DMS 273 (cell line): Measurements from ENCODE around the gene ACSM4.
A peak's percentile ranks its signal among the peaks of the same experiment; 100 is the strongest.
"Not testable (repeated sequence)": the region's sequence is repeated elsewhere in the genome, so short reads cannot be mapped to it uniquely, and the experiment has no call there.

ENCODE experiments used
- DNase-seq: peaks from one replicate; lab custom pipeline; 2025; ENCODE audit not compliant: unreplicated experiment; lab: John Stamatoyannopoulos, UW

The ACSM4 gene

DNA sequence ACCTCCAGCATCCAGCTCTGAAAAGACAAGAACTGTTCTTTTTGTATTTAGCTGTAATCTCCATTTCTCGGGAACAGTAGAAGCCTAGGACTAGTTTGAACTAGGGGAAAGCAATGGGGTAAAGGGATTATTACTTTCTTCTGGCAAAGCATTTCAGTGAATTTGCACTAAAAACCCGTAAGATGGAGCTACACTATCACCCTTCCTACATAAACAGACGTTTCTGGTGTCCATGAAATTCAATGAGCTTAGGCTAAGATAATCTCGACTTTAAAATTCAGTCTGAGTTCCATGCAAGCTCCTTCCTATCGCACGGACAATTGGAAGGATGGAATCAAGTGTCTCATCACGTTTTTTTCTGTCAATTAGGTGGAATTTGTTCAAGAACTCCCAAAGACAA, 24.0 kb downstream of the ACSM4 start:
- peak; percentile 14 for DNase-seq

DNA sequence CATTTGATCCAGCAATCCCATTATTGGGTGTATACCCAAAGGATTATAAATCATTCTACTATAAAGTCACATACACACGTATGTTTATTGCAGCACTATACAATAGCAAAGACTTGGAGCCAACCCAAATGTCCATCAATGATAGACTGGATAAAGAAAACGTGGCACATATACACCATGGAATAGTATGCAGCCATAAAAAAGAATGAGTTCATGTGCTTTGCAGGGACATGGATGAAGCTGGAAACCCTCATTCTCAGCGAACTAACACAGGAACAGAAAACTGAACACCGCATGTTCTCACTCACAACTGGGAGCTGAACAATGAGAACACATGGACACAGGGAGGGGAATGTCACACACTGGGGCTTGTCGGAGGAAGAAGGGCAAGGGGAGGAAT, 33.9 kb downstream of the ACSM4 start:
- not testable (repeated sequence) for DNase-seq

DNA sequence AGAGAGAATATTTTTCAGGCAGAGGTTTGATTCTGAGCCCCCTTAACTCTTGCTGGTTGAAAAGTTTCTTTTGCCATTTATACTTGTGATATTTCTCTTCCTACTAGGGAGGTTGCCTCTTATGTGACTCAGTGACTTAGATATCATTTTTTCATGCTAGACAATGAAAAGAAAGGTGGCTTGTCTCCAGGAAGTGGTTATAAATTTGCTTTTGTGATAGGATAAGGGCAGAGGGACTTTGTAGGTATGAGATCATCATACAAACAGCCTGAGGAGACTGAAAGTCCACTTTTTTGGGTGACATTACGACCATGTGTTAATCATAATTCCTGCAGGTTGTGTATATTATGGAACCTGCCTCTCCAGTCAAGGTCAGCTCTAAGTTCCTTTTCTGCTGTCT, 35.8 kb downstream of the ACSM4 start:
- DNase-seq, result no peak

DNA sequence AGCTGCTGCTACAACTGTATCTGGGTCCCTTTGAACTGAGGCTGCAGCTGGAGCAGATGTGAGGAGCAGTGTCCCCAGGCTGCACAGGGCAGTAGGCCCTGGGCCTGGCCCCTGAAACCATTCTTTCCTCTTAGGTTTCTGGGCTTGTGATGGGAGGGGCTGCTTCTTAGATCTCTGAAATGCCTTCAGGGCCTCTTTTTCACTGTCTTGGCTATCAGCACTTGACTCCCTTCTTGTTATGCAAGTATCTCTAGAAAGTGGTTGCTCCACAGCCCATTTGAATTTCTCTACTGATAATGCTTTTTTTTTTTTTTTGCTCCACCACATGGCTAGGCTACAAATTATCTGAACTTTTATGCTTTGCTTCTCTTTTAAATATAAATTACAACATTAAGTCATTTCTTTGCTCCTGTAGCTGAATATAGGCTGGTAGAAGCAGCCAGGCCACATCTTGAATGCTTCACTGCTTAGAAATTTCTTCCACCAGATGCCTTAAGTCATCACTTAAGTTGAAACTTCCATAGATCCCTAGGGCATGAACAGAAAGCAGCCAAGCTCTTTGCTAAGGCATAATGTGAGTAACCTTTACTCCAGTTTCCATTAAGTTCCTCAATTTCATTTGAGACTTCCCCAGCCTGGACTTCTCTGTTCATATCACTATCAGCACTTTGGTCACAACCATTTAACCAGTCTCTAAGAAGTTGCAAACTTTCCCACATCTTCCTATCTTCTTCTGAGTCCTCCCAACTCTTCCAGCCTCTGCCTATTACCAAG, 41.1 kb downstream of the ACSM4 start:
- no peak for DNase-seq

DNA sequence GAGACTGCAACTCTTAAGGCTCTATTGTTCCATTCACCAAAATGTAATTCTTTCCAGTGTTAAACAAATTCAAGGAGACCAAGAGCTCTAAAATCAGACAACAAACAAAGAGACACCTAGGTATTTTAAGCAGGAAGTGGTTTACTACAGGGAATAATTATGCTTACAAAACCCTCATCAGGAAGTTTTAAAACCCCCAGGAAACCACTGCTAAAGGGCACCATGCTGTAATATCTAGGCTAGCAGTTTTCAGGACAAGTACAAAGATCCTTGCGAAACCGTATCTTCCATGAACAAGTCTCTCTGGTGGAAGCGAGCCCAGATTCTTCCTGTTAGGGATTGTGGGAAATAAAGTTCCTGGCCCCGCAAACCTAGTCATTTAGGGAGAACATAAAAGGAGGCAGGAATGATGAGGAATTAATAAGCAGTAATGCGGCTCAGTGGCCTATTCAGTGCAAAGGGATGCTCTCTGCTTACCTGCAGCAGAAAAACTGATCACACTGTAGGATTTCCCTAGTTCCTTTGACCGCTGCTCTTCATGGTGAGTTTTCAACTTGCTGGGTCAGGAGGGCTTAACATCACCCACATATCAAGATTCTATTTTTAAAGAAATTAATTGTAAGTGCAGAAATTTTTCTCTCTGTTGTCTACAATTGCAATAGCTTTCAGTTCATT, 42.8 kb downstream of the ACSM4 start:
- DNase-seq, result no peak

DNA sequence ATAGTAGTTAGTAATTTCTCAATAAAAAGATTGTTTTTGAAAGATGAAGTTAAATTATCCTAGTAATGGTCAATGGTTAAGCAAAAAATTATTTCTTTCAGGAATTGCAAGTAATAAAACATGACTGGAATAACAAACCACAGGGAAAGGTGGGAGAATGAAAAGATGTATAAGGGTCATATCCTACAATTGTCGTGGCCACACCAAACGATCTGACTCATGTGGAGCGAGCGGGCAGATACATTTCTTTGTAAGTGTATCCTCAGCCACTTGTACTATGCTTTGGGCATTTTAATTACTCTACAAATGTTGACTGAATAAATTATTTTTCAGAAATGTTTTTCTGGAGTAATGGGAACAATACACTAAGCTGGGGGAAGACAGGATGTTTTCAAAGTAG, 45.5 kb downstream of the ACSM4 start:
- no peak for DNase-seq

DNA sequence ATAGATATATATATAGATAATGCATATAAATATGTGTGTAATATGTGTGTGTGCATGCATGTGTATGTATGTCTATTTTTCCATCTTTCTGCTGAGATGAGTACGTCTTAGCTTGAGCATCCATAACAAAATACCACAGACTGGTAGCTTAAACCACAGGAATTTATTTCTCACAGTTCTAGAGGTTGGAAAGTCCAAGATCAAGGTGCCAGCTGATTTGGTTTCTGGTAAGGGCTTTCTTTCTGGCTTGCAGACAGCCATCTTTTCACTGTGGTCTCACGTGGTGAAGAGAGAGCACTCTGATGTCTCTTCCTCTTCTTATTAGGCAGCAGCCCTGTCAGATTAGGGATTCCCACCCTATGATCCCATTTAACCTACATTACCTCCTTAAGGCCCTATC, 47.3 kb downstream of the ACSM4 start:
- DNase-seq, result no peak

DNA sequence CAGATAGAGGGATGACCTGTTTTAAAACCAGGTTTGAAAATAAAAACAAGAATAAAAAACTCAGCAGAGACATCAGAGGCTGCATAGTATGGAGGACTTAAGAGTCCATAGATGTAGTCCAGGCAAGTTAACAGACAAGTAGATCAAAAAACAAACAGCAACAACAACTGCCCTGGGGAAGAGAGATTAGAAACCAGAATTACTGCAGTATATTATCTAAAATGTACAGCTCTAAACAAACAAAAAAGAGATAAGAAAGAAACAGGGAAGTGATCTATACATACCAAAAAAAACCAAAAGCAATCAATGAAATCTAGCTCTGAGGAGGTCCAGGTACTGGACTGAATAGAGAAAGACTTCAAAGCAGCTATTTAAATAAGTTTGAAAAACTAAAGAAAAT, 48.8 kb downstream of the ACSM4 start:
- no peak for DNase-seq

DNA sequence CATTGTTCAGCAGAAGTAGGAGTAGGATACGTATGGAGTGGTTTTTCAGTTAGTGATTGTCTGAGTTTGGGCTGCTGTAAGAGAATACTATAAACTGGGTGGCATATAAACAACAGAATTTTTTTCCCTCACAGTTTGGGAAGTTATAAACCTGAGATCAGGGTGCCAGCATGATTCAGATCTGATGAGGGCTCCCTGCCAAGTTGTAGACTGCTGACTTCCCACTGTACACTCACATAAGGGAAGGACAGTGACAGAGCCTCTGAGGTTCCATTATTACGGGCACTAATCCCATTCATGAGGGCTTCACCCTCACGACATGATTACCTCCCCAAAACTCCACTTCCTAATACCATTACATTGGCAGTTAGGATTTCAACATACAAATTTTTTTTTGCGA, 50.7 kb downstream of the ACSM4 start:
- DNase-seq, result peak; percentile 1

DNA sequence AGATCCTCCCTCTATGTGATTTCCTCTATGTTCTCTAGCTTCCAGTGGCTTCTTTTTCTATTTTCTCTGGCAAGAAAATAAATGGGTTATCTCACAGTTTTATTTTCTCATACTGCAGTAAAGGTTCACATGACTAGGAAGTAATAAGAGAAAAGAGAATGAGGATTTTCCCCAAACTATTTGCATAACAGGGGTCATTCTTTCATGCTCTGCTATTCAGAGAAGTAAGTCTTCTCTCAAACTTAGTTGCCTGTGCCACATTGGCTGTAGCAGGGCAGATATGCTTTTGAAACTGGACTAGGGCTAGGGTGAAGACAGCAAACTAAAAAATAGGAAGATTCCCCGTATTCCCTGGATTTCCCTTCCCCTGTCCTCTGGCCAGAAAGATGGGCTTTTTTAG, 57.4 kb downstream of the ACSM4 start:
- no peak for DNase-seq

DNA sequence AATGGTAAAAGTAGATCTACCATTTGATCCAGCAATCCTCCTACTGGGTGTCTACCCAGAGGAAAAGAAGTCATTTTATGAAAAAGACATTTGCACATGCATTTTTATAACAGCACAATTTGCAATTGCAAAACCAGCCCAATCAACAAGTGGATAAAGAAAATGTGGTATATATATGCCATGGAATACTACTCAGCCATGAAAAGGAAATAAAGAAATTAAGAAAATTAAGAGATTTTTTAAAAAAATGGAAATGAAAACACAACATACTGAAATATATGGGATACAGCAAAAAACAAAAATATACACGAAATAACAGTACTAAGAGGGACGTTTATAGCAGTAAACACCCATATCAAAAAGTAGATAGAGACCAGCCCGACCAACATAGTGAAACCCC, 58.9 kb downstream of the ACSM4 start:
- DNase-seq, result no peak

DNA sequence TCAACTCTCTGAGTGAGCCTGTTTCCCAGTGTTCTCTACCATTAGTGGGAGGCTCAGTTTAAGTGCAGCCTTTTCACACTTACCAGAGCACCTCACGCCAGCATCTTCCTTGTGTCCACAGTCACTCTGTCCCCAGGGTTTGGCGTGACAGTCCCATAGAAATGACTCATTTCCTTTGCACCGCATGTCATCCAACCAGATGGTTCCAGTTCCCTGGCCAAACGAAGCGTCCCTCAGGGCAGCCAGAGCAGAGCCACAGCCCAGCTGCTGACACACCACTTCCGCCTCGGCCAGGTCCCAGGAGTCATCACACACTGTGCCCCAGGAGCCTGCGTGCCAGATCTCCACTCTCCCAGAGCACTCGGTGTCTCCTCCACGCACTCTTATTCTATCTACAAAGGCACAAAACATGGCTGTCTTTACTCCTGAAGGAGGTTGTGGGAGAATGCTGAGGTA, 65.4 kb downstream of the ACSM4 start:
- no peak for DNase-seq

DNA sequence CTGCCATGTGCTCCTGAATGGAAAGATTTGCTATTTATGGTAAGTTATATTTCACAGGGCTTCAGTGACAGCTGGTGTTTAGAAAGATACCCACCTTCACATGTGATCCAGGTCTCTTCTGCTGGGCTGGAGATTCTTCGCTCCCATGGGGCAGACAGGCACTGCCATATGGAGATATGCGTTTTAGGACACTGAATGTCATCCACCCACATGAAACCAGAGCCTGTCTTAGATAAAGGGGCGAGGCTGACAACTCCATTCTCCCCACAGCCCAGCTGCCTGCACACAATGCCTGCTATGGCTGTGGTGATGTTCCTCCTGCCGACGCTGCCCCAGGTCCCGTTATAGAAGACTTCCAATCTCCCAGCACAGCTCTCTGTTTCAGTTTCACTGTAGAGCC, 69.4 kb downstream of the ACSM4 start:
- peak; percentile 87 for DNase-seq

DNA sequence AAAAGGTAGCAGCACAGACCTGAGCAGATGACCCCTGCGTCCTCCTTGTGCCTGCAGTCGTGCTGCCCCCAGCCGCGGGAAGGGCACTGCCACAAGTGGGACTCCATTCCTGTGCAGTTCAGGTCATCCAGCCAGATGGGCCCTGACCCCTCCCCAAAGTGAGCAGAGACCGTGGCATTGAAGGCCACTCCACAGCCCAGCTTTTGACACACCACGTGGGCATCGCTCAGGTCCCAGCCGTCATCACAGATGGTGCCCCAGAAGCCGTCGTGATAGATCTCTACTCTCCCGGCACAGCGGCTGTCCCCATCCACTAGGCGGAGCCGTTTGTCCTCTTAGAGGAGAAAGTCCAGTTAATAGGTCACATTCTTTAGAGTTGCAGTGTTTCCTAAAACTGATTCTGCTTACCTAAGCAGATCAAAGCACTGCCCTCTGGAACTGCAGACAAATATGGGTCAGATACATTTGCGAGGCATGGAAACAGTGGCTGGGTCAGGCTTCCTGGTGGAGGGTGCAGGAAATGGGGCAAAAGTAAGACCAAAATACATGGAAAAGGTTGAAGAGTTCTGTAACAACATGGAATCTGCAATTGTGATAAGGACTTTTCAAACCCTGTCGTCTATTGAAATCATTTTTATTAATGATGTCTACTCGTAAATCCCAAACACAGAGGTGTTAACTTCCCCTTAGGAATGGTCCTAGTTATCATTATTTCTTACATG, 70.7 kb downstream of the ACSM4 start:
- DNase-seq, result peak; percentile 53

DNA sequence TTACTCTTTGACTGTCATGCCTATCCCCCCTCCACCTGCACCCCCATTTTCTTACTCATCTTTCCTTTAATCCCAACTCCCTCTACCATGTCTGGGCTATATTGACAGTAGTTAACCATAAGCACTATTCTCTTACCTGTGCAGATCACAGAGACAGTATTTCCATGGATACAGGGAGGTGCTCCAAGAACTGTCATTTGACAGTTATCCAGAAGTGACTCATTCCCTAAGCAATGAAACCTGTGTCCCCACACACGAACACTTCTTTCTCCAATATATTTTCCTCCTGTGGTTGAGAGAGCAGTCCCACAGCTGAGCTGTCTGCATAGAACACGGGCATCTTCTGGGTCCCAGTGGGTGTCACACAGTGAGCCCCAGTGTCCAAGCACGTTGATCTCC, 71.3 kb downstream of the ACSM4 start:
- DNase-seq, result no peak

DNA sequence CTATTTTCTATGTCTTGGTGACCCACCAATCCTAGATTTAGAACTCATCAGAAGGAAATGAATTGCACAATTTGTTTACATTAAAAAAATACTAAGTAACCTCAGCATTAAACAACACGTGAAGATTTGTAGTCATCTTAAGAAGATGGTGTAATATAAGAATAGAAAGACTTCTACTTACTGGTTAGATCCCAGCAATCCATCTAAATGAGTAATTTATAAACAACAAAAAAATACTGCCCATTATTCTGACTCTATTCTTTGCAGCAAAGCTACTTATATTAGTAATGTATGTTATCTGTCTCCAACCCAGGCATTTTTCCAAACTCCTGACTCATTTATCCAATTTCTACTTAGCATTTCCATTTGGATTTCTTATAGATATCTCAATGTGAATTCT, 72.3 kb downstream of the ACSM4 start:
- DNase-seq, result no peak
